Upper lobe of left lung (tissue), 6 donors: Measurements from ENCODE around the gene P3R3URF. TPM values are rescaled to one million over a fixed set of nuclear protein-coding genes. Genes with fewer than 3 reads are reported as not detected.

ENCODE experiments used
- ATAC-seq, 2 donors: fragments of 200-7000 bp; cut with Tn5 transposase; one replicate each; pipeline ENCODE4 v1.9.1; 2022; ENCODE audit warnings: mild to moderate bottlenecking in 2 of 2, moderate library complexity in 2 of 2; ENCODE audit not compliant: low FRiP score in 2 of 2
- DNase-seq, 2 donors: peaks; one replicate each; pipeline ENCODE4 v3.0.0-alpha.2; 2019 to 2020
- H3K27ac ChIP-seq, 4 donors: fragments of 200-600 bp; sonication (generic); one replicate each; pipeline ENCODE4 v1.5.1; 2016 to 2019
- H3K27me3 ChIP-seq, 4 donors: fragments of 200-600 bp; sonication (generic); one replicate each; pipeline ENCODE4 v1.5.1; 2017 to 2019
- H3K36me3 ChIP-seq, 4 donors: fragments of 200-600 bp; sonication (generic); one replicate each; pipeline ENCODE4 v1.5.1; 2016 to 2019
- H3K4me1 ChIP-seq, 4 donors: fragments of 200-600 bp; sonication (generic); one replicate each; pipeline ENCODE4 v1.5.1; 2018 to 2019
- H3K4me3 ChIP-seq, 4 donors: fragments of 200-600 bp; sonication (generic); one replicate each; pipeline ENCODE4 v1.5.1; 2017 to 2019; ENCODE audit warnings: mild to moderate bottlenecking in 2 of 4, moderate library complexity in 1 of 4
- H3K9me3 ChIP-seq, 4 donors: fragments of 200-600 bp; sonication (generic); one replicate each; pipeline ENCODE4 v1.5.1; 2018 to 2019
- CTCF ChIP-seq, 6 experiments: fragments of 450-650 bp in 4 of 6; fragments of 200-600 bp in 2 of 6; sonication (generic) in 2 of 6; IDR thresholded peaks; one replicate each; pipeline ENCODE4 v1.5.1; 2016 to 2019; ENCODE audit warnings: antibody characterized with exemption in 6 of 6
- EP300 ChIP-seq, 4 donors: sonication (generic); formaldehyde crosslinking; IDR thresholded peaks; one replicate each; pipeline ENCODE4 v1.5.1; 2017; ENCODE audit warnings: antibody characterized with exemption in 4 of 4, control low read depth in 2 of 4
- POLR2A ChIP-seq, 4 donors: fragments of 450-650 bp; IDR thresholded peaks; one replicate each; pipeline ENCODE4 v1.5.1; 2016 to 2017; ENCODE audit warnings: antibody characterized with exemption in 4 of 4, mild to moderate bottlenecking in 2 of 4
- POLR2AphosphoS5 ChIP-seq, 2 donors: sonication (generic); formaldehyde crosslinking; IDR thresholded peaks; one replicate each; pipeline ENCODE4 v1.5.1; 2017; ENCODE audit warnings: antibody characterized with exemption in 2 of 2
- WGBS, 2 donors: methylation state at CpG; one replicate each; pipeline ENCODE4 v1.1.5; 2017 to 2018; 5-methylcytosine and 5-hydroxymethylcytosine counted together
- total RNA-seq, 6 donors: library from RNA; depleted of rRNA in 4 of 6; stranded (reverse); fragments of >200 nt in 4 of 6; gene quantifications; one replicate each; pipeline versions ENCODE4 v1.1.0 to v1.2.1, GENCODE V29; 2016 to 2021
- donor health status: DM: no; HTN: no; CAD: no; lungs with moderate emphysema.
- donor health status: DM: no; HTN: yes; CAD: no; lungs with severe emphysema.

P3R3URF gene
- total RNA-seq, 6 donors from 2014 or later, result not detected

GRCh38 chr1:46204406-46204742 is 28.1 kb upstream of the P3R3URF start:
- Histone ChIP-seq H3K27me3 (no peaks in the 10 kb centered on the region), H3K4me1 (peaks cover 18 to 30% (median 24%) of the 10 kb centered on the region in 4 donors), H3K27ac (peak overlapping the region; percentile 21 to 76 (median 70)), H3K36me3 (no peaks in the 10 kb centered on the region), H3K4me3 (peak overlapping the region in 2 of 4 donors; percentile 65 to 68), H3K9me3 (no peaks in the 10 kb centered on the region)
- no peak for DNase-seq
- TF ChIP-seq POLR2A (IDR thresholded peaks at IDR 0.05) (peak in 1 of 4 donors; percentile 36), CTCF (IDR thresholded peaks at IDR 0.05) (no peak)
- WGBS, 2 donors, result 24 to 32% methylated on average over 4 to 5 of the region's 5 CpGs
- peak in 1 of 2 donors; percentile 34 for ATAC-seq

GRCh38 chr1:46203738-46204405 is 27.6 kb upstream of the P3R3URF start:
- peaks cover 23 to 35% (median 28%) of the 10 kb centered on the region in 4 donors for H3K4me1 ChIP-seq
- ATAC-seq (no peak), DNase-seq (no peak)
- H3K27me3 ChIP-seq, result no peaks in the 10 kb centered on the region
- no peaks in the 10 kb centered on the region for H3K36me3 ChIP-seq
- TF ChIP-seq EP300 (IDR thresholded peaks at IDR 0.05) (no peak), POLR2A (IDR thresholded peaks at IDR 0.05) (no peak), CTCF (IDR thresholded peaks at IDR 0.05) (no peak), POLR2AphosphoS5 (IDR thresholded peaks at IDR 0.05) (no peak)
- H3K9me3 ChIP-seq, result no peaks in the 10 kb centered on the region
- H3K4me3 ChIP-seq, result peak overlapping the region; percentile 52 to 68 (median 66)
- 34 to 49% methylated on average over 14 of the region's 14 CpGs for WGBS, 2 donors
- peak overlapping the region; percentile 21 to 76 (median 70) for H3K27ac ChIP-seq

- DNase-seq (no peak), ATAC-seq (no peak)
- H3K27me3 ChIP-seq, result no peaks in the 10 kb centered on the region
- TF ChIP-seq EP300 (IDR thresholded peaks at IDR 0.05), result no peak
- H3K9me3 ChIP-seq, result no peaks in the 10 kb centered on the region
- peaks cover 31 to 50% (median 33%) of the 10 kb centered on the region in 4 donors for H3K4me1 ChIP-seq
- H3K36me3 ChIP-seq, result peaks cover 0 to 17% (median 8%) of the 10 kb centered on the region in 4 donors
- 90% methylated on average over 3 of the region's 3 CpGs for WGBS, 2 donors
- peak overlapping the region in 2 of 4 donors; percentile 85 to 91 for H3K27ac ChIP-seq
- H3K4me3 ChIP-seq, result peak overlapping the region in 3 of 4 donors; percentile 75 to 80 (median 79)
These were observed 23.0 kb upstream of the P3R3URF start for GRCh38 chr1:46199233-46199749.

- TF ChIP-seq CTCF (IDR thresholded peaks at IDR 0.05) (peak in 1 of 6 experiments; percentile 11), POLR2A (IDR thresholded peaks at IDR 0.05) (peak in 2 of 4 donors; percentile 41 to 76), EP300 (IDR thresholded peaks at IDR 0.05) (no peak), POLR2AphosphoS5 (IDR thresholded peaks at IDR 0.05) (peak in 1 of 2 donors; percentile 53)
- Histone ChIP-seq H3K36me3 (peaks cover 5 to 28% (median 19%) of the 10 kb centered on the region in 4 donors), H3K4me3 (peak within 1 kb of the TSS; percentile 75 to 88 (median 80)), H3K4me1 (peaks cover 22 to 40% (median 25%) of the 10 kb centered on the region in 4 donors), H3K27ac (peak within 1 kb of the TSS; percentile 54 to 91 (median 80)), H3K9me3 (no peaks in the 10 kb centered on the region), H3K27me3 (no peaks in the 10 kb centered on the region)
- ATAC-seq, result peak; percentile 78 to 95
- DNase-seq, result peak; percentile 69 to 97
- WGBS, 2 donors, result 0% methylated on average over 2 to 38 of the region's 67 CpGs
These were observed 21.9 kb upstream of the P3R3URF start, which contains the start of gene POMGNT1 for GRCh38 chr1:46197964-46198811. Gene POMGNT1, minus strand, starts transcription at chr1:46198434. Its CDS starts 613 bp downstream, at chr1:46197821.

- no peaks in the 10 kb centered on the region for H3K9me3 ChIP-seq
- H3K4me1 ChIP-seq, result peaks cover 17 to 33% (median 20%) of the 10 kb centered on the region in 4 donors
- DNase-seq (no peak), ATAC-seq (peak in 1 of 2 donors; percentile 2)
- TF ChIP-seq POLR2AphosphoS5 (IDR thresholded peaks at IDR 0.05) (no peak), POLR2A (IDR thresholded peaks at IDR 0.05) (no peak), EP300 (IDR thresholded peaks at IDR 0.05) (no peak), CTCF (IDR thresholded peaks at IDR 0.05) (no peak)
- peaks cover 5 to 34% (median 25%) of the 10 kb centered on the region in 4 donors for H3K36me3 ChIP-seq
- WGBS, 2 donors, result 67% methylated on average over 5 to 9 of the region's 9 CpGs
- H3K27me3 ChIP-seq, result no peaks in the 10 kb centered on the region
- H3K4me3 ChIP-seq, result peak overlapping the region; percentile 75 to 87 (median 80)
- H3K27ac ChIP-seq, result peak overlapping the region; percentile 54 to 91 (median 78)
These were observed 21.3 kb upstream of the P3R3URF start for GRCh38 chr1:46197560-46197963.
